Stimulated activated CD8-positive, alpha-beta memory T cell treated with anti-CD3 and anti-CD28 coated beads, Interleukin-12 subunit alpha, Interleukin-12 subunit beta, amount 100 ng/mL, for 1 hour (primary cell): Measurements from ENCODE around the gene IFNA7.
"Not testable (repeated sequence)": the region's sequence is repeated elsewhere in the genome, so short reads cannot be mapped to it uniquely, and the experiment has no call there.

Experiments used
- DNase-seq: peaks from one replicate; pipeline ENCODE4 v3.0.0-alpha.2; 2020; ENCODE audit warnings: low read depth

The IFNA7 gene

GRCh38 chr9:21202105-21202504, at the start of gene IFNA7:
Gene IFNA7 (minus strand): TSS chr9:21202205. CDS start chr9:21202165, 40 bp downstream.
- DNase-seq: not testable (repeated sequence)

GRCh38 chr9:21251638-21252037, 49.6 kb upstream of the IFNA7 start:
- DNase-seq: no peak

- DNase-seq: no peak
Measured at GRCh38 chr9:21251190-21251589, 49.2 kb upstream of the IFNA7 start.

GRCh38 chr9:21244836-21245235, 42.8 kb upstream of the IFNA7 start:
- DNase-seq: no peak

GRCh38 chr9:21239911-21240310, 37.9 kb upstream of the IFNA7 start, which contains the start of gene IFNA14:
Gene IFNA14 (minus strand): TSS chr9:21240005. CDS start chr9:21239935, 70 bp downstream.
- no peak for DNase-seq

- not testable (repeated sequence) for DNase-seq
Measured at GRCh38 chr9:21236360-21236714, 34.3 kb upstream of the IFNA7 start.

- DNase-seq: not testable (repeated sequence)
Measured at GRCh38 chr9:21235468-21236359, 33.7 kb upstream of the IFNA7 start.

GRCh38 chr9:21234153-21234687, 32.2 kb upstream of the IFNA7 start:
- no peak for DNase-seq

GRCh38 chr9:21233258-21233657, 31.3 kb upstream of the IFNA7 start:
- DNase-seq: no peak

GRCh38 chr9:21228122-21228521, 26.1 kb upstream of the IFNA7 start, which contains the start of gene IFNA17:
Gene IFNA17 (minus strand): TSS chr9:21228222. CDS start chr9:21228173, 49 bp downstream.
- DNase-seq: no peak

GRCh38 chr9:21217211-21217610, 15.2 kb upstream of the IFNA7 start, which contains the start of gene IFNA16:
Gene IFNA16 (minus strand): TSS chr9:21217311. CDS start chr9:21217305, 6 bp downstream.
- not testable (repeated sequence) for DNase-seq

GRCh38 chr9:21213411-21214326, 11.7 kb upstream of the IFNA7 start:
- not testable (repeated sequence) for DNase-seq

GRCh38 chr9:21212160-21212559, 10.2 kb upstream of the IFNA7 start:
- not testable (repeated sequence) for DNase-seq

GRCh38 chr9:21210782-21211181, 8.8 kb upstream of the IFNA7 start:
- DNase-seq: not testable (repeated sequence)

GRCh38 chr9:21210311-21210710, 8.3 kb upstream of the IFNA7 start:
- no peak for DNase-seq

GRCh38 chr9:21207043-21207442, 5.0 kb upstream of the IFNA7 start, which contains the start of gene IFNA10:
Gene IFNA10 (minus strand): TSS chr9:21207143. CDS start chr9:21207097, 46 bp downstream.
- not testable (repeated sequence) for DNase-seq

GRCh38 chr9:21205204-21205603, 3.2 kb upstream of the IFNA7 start:
- no peak for DNase-seq

- DNase-seq: not testable (repeated sequence)
Measured at GRCh38 chr9:21194867-21195776, 6.9 kb downstream of the IFNA7 start.

- not testable (repeated sequence) for DNase-seq
Measured at GRCh38 chr9:21187487-21187886, 14.5 kb downstream of the IFNA7 start, which contains the start of gene IFNA4. Gene IFNA4 (minus strand): TSS chr9:21187587. CDS start chr9:21187531, 56 bp downstream.
